PC-9 (cell line): ENCODE results near the gene UNG.

Experiments used
- CTCF ChIP-seq: fragments of 200-600 bp; sonication (generic); conservative IDR thresholded peaks from 2 replicates; pipeline ENCODE4 v1.6.1; 2017; ENCODE audit warnings: mixed run types, antibody characterized with exemption, mild to moderate bottlenecking, moderate library complexity
- EZH2 ChIP-seq: fragments of 200-600 bp; sonication (generic); IDR thresholded peaks from 2 replicates; pipeline ENCODE4 v1.8.0; 2017; ENCODE audit warnings: antibody characterized with exemption, low read depth

GRCh38 chr12:109156036-109156435 is 58.6 kb downstream of the UNG start:
- no peak for TF ChIP-seq EZH2
- no peak for TF ChIP-seq CTCF
